ENCODE results near the gene SEMA6B. TPM values are rescaled to one million over a fixed set of nuclear protein-coding genes. Genes with fewer than 3 reads are reported as not detected.
A peak's percentile ranks its signal among the peaks of the same experiment; 100 is the strongest.
"Not testable (repeated sequence)": the region's sequence is repeated elsewhere in the genome, so short reads cannot be mapped to it uniquely, and the experiment has no call there.

The SEMA6B gene
- total RNA-seq, 2 experiments from 2014 or later, result 0.17 TPM; not detected in 1

GRCh38 chr19:4563562-4563961 is 4.1 kb upstream of the SEMA6B start:
- H3K4me3 Mint-ChIP-seq; H3K4me1 Mint-ChIP-seq (ENCODE audit: low read depth); H3K9me3 Mint-ChIP-seq; H3K27ac Mint-ChIP-seq; DNase-seq; CTCF ChIA-PET; H3K27me3 Mint-ChIP-seq (ENCODE audit: low read depth); H3K36me3 Mint-ChIP-seq (ENCODE audit: low read depth); intact Hi-C loops (cut with micrococcal nuclease): not testable (repeated sequence)

- H3K4me1 Mint-ChIP-seq (ENCODE audit: low read depth), result not testable (repeated sequence)
Observed at GRCh38 chr19:4562085-4562484, 2.6 kb upstream of the SEMA6B start.

GRCh38 chr19:4557971-4558941 is 1.2 kb downstream of the SEMA6B start:
- Mint-ChIP-seq H3K27ac (no peak overlapping the region), H3K27me3 (ENCODE audit: low read depth) (no peaks in the 10 kb centered on the region)
- peak; percentile 37 for DNase-seq

More at GRCh38 chr19:4562085-4562484, 2.6 kb upstream of the SEMA6B start:
- intact Hi-C loops (cut with micrococcal nuclease); H3K27me3 Mint-ChIP-seq (ENCODE audit: low read depth); H3K9me3 Mint-ChIP-seq; DNase-seq; H3K36me3 Mint-ChIP-seq (ENCODE audit: low read depth); H3K27ac Mint-ChIP-seq; H3K4me3 Mint-ChIP-seq: not testable (repeated sequence)
- CTCF ChIA-PET, result interaction anchor here (0.6 to 0.7 kb wide), 2 partner anchors 109 to 247 kb away, joined by 4 to 5 read pairs; no protein-coding TSS in a partner anchor

GRCh38 chr19:4557144-4557970 is 2.1 kb downstream of the SEMA6B start:
- Mint-ChIP-seq H3K4me3 (no peak overlapping the region), H3K27ac (no peak overlapping the region), H3K9me3 (no peaks in the 10 kb centered on the region), H3K27me3 (ENCODE audit: low read depth) (no peaks in the 10 kb centered on the region), H3K36me3 (ENCODE audit: low read depth) (no peaks in the 10 kb centered on the region), H3K4me1 (ENCODE audit: low read depth) (no peaks in the 10 kb centered on the region)
- DNase-seq, result peak; percentile 49
- intact Hi-C loops (cut with micrococcal nuclease), result loop anchor here (10.0 kb wide), 1 partner anchor 237 kb away; the partner anchor contains the start of gene FEM1A
- CTCF ChIA-PET, result interaction anchor here (0.7 kb wide), 1 partner anchor 75 kb away, joined by 3 read pairs; no protein-coding TSS in a partner anchor

More at GRCh38 chr19:4557971-4558941, 1.2 kb downstream of the SEMA6B start:
- Mint-ChIP-seq H3K4me3 (no peak overlapping the region), H3K9me3 (no peaks in the 10 kb centered on the region), H3K4me1 (ENCODE audit: low read depth) (no peaks in the 10 kb centered on the region), H3K36me3 (ENCODE audit: low read depth) (no peaks in the 10 kb centered on the region)
- intact Hi-C loops (cut with micrococcal nuclease), result loop anchor here (10.0 kb wide), 1 partner anchor 237 kb away; the partner anchor contains the start of gene FEM1A
- CTCF ChIA-PET, result interaction anchor here (0.6 to 2.2 kb wide), 6 partner anchors 20 to 431 kb away, joined by 3 to 11 read pairs (median 4); no protein-coding TSS in a partner anchor

GRCh38 chr19:4556597-4557127 is 2.8 kb downstream of the SEMA6B start:
- intact Hi-C loops (cut with micrococcal nuclease), result loop anchor here (10.0 kb wide), 1 partner anchor 238 kb away; the partner anchor contains the start of gene FEM1A
- no peak overlapping the region for H3K4me3 Mint-ChIP-seq
- DNase-seq, result no peak
- no peaks in the 10 kb centered on the region for H3K4me1 Mint-ChIP-seq (ENCODE audit: low read depth)
- no peaks in the 10 kb centered on the region for H3K36me3 Mint-ChIP-seq (ENCODE audit: low read depth)
- CTCF ChIA-PET, result interaction anchor here (0.7 kb wide), 1 partner anchor 75 kb away, joined by 3 read pairs; no protein-coding TSS in a partner anchor
- H3K9me3 Mint-ChIP-seq, result no peaks in the 10 kb centered on the region
- peaks cover 3% of the 10 kb centered on the region for H3K27me3 Mint-ChIP-seq (ENCODE audit: low read depth)
- no peak overlapping the region for H3K27ac Mint-ChIP-seq

- no peak for DNase-seq
- Mint-ChIP-seq H3K27ac (no peak overlapping the region), H3K9me3 (no peaks in the 10 kb centered on the region), H3K36me3 (ENCODE audit: low read depth) (no peaks in the 10 kb centered on the region), H3K27me3 (ENCODE audit: low read depth) (peaks cover 3% of the 10 kb centered on the region), H3K4me1 (ENCODE audit: low read depth) (no peaks in the 10 kb centered on the region), H3K4me3 (no peak overlapping the region)
- intact Hi-C loops (cut with micrococcal nuclease), result loop anchor here (10.0 kb wide), 1 partner anchor 239 kb away; the partner anchor contains the start of gene FEM1A
- CTCF ChIA-PET, result no interaction called here
Observed at GRCh38 chr19:4555657-4556561, 3.6 kb downstream of the SEMA6B start.

- CTCF ChIA-PET, result interaction anchor here (0.6 kb wide), 1 partner anchor 731 kb away, joined by 4 read pairs; no protein-coding TSS in a partner anchor
- no peaks in the 10 kb centered on the region for H3K36me3 Mint-ChIP-seq (ENCODE audit: low read depth)
- H3K27ac Mint-ChIP-seq, result no peak overlapping the region
- no peak overlapping the region for H3K4me3 Mint-ChIP-seq
- no peak for DNase-seq
- H3K9me3 Mint-ChIP-seq, result no peaks in the 10 kb centered on the region
- peaks cover 3% of the 10 kb centered on the region for H3K27me3 Mint-ChIP-seq (ENCODE audit: low read depth)
- intact Hi-C loops (cut with micrococcal nuclease), result loop anchor here (10.0 kb wide), 1 partner anchor 240 kb away; the partner anchor contains the start of gene FEM1A
- no peaks in the 10 kb centered on the region for H3K4me1 Mint-ChIP-seq (ENCODE audit: low read depth)
Observed at GRCh38 chr19:4554717-4555116, 4.8 kb downstream of the SEMA6B start.

GRCh38 chr19:4553775-4554174 is 5.7 kb downstream of the SEMA6B start:
- Mint-ChIP-seq H3K27ac (no peak overlapping the region), H3K9me3 (no peaks in the 10 kb centered on the region), H3K27me3 (ENCODE audit: low read depth) (peaks cover 3% of the 10 kb centered on the region), H3K4me3 (no peak overlapping the region), H3K4me1 (ENCODE audit: low read depth) (no peaks in the 10 kb centered on the region), H3K36me3 (ENCODE audit: low read depth) (no peaks in the 10 kb centered on the region)
- no peak for DNase-seq
- CTCF ChIA-PET, result no interaction called here
- intact Hi-C loops (cut with micrococcal nuclease), result loop anchor here (10.0 kb wide), 1 partner anchor 241 kb away; the partner anchor contains the start of gene FEM1A

- no peak for DNase-seq
- CTCF ChIA-PET, result no interaction called here
- Mint-ChIP-seq H3K4me1 (ENCODE audit: low read depth) (no peaks in the 10 kb centered on the region), H3K9me3 (no peaks in the 10 kb centered on the region), H3K4me3 (no peak overlapping the region), H3K36me3 (ENCODE audit: low read depth) (no peaks in the 10 kb centered on the region), H3K27ac (no peak overlapping the region), H3K27me3 (ENCODE audit: low read depth) (peaks cover 3% of the 10 kb centered on the region)
- intact Hi-C loops (cut with micrococcal nuclease), result loop anchor here (10.0 kb wide), 1 partner anchor 242 kb away; the partner anchor contains the start of gene FEM1A
Observed at GRCh38 chr19:4553092-4553695, 6.3 kb downstream of the SEMA6B start.

- H3K27ac Mint-ChIP-seq, result no peak overlapping the region
- H3K4me1 Mint-ChIP-seq (ENCODE audit: low read depth), result no peaks in the 10 kb centered on the region
- H3K36me3 Mint-ChIP-seq (ENCODE audit: low read depth), result no peaks in the 10 kb centered on the region
- CTCF ChIA-PET, result interaction anchor here (0.5 kb wide), 1 partner anchor 73 kb away, joined by 3 read pairs; no protein-coding TSS in a partner anchor
- H3K27me3 Mint-ChIP-seq (ENCODE audit: low read depth), result peaks cover 3% of the 10 kb centered on the region
- intact Hi-C loops (cut with micrococcal nuclease), result loop anchor here (10.0 kb wide), 1 partner anchor 242 kb away; the partner anchor contains the start of gene FEM1A
- H3K4me3 Mint-ChIP-seq, result no peak overlapping the region
- DNase-seq, result no peak
- no peaks in the 10 kb centered on the region for H3K9me3 Mint-ChIP-seq
Observed at GRCh38 chr19:4552525-4552819, 7.0 kb downstream of the SEMA6B start.

Data from activated naive CD4-positive, alpha-beta T cell treated with anti-CD3 and anti-CD28 coated beads for 36 hours (primary cell).